Measurements from ENCODE around the gene FNDC5. TPM values are rescaled to one million over a fixed set of nuclear protein-coding genes. Genes with fewer than 3 reads are reported as not detected.
"Not testable (repeated sequence)": the region's sequence is repeated elsewhere in the genome, so short reads cannot be mapped to it uniquely, and the experiment has no call there.

Gene FNDC5
- not detected in 2 replicates for total RNA-seq (2014; rRNA removed; shearing (Covaris generic))

DNA sequence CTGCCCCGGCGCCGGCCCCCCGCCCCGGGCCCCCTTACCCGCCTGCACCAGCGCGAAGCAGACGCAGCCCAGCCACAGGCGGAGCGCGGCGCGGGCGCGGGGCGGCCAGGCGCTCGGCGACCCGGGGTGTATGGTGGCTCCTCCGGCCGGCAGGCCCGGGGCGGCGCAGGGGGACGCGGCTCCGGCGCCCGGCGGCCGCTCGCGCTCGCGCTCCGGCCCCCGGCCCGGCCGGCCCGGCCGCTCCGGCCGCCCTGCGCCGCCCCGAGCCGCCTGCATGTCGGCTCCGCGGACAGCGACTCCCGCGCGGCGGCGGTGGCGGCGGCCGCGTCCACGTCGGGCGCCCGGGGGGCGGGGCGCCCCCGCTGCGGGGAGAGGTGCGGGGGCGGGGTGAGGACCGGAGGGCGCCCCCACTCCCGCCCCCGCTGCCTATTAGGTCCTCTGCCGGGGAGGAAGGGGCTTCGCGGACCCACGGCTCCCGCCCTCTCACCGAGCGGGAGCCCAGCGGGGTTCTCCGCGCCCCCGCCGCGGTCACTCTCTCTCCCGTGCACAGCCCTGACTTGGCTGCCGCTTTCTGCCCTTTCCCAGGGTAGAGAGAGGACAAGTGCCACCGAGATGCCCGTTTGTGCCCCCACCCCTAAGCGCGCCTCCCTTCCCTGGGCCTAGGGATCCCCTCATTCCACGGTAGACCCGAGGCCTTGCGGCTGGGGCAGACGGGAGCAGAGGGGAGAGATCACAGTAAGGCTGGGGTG lies at the start of gene FNDC5:
Gene FNDC5 (minus strand): TSS at position 298 of the 749 bp plus-strand sequence.
- no peak for DNase-seq (ENCODE audit: low spot score)

DNA sequence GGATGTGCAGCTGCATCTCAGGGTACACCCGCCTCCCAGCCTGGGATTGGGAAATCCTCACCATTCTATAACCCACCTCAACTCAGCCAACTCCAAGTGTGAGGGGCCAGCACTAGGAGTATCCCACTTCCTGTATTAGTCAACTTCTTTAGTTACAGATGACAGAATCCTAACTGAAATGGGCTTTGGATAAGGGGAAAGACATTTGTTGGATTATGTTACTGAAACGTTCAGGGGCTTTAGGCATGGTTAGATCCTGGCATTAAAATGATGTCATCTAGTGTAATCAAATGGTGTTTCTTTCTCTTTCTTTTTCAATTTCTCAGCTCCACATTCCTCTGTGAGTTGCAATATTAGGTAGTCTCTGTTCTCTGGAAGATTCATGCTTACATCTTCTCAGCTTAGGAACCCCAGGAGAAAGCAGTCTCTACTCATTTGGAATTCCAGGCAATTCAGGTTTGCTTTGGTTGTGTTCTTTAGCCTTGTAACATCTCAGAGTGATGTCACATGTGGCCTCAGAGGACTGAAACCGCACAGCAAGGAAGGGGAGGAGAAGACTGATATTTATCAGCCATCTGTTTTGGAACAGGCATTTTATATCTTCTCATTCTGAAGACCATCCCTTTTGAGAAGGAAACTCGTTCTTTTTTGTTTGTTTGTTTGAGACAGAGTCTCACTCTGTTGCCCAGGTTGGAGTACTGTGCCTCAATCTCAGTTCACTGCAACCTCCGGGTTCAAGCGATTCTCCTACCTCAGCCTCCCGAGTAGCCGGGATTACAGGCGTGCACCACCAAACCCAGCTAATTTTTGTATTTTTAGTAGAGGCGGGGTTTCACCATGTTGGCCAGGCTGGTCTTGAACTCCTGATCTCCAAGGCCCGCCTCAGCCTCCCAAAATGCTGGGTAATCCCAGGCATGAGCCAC lies 49.4 kb upstream of the FNDC5 start:
- no peak for DNase-seq (ENCODE audit: low spot score)

DNA sequence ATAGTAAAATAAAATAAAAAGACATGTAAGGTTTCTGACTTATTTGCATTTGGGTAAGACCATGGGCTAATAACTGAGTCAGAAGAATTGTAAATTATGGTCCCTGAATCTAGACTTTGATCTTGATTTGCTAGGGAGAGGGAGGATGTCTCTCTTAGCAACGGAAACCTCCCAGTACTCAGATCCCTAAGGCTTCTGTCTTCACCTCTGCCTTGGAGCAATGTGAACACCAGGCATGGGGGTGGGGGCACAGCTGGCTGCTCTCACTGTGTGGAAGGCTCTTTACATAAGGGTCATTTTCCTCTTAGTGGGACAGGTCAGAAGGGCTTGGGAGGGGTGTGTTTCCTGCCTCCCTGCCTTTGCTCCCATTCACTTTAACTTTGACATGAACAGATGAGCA lies 47.5 kb upstream of the FNDC5 start:
- DNase-seq (ENCODE audit: low spot score), result no peak

DNA sequence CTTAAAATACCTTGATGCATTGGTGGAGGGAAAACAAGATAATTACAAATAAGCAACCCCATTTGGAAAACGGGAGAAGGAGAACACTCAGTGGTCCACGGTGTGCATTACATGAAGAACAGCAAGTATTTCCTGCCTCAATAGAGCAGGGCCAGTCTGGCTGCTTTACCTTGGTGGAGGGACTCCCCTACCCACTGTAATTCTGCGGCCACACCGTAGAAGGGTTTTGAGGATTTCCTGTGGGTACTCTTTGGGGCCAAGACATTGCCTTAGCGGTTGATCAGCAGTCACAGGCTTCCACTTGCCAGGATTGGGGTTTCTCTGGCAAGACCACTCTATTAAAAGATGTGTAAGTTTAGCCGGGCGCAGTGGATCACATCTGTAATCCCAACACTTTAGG lies 46.8 kb upstream of the FNDC5 start:
- no peak for DNase-seq (ENCODE audit: low spot score)

DNA sequence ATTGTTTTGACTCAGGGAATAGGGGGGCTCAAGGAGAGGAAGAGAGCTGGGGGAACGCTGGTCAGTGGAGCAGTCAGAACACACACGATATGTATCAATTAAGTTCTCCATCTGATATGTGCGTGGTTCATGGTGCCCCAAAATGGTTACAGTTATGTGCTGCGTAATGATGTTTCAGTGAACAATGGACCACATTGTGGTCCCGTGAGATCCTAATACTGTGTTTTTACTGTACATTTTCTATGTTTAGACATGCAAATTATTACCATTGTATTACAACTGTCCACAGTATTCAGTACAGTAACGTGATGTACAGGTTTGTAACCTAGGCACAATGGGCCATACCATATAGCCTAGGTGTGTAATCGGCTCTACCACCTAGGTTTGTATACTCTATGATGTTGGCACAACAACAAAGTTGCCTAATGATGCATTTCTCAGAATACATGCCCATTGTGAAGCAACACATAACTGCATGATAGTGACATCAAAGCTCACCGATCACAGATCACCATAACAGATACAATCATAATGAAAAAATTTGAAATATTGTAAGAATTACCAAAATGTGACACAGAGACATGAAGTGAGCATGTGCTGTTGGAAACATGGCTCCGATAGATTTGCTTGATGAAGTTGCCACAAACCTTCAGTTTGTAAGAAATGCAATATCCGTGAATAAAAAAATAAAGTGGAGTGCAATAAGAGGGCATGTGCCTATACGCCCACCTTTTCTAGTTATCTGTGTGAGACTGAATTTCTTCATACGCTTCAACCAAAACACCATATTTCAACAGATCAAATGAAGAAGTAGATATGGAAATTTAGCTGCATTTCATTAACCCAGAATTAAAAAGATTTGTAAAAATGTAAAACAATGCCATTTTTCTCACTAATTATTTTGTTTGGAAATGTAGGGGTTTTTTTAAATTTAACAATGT lies 45.3 kb upstream of the FNDC5 start:
- DNase-seq (ENCODE audit: low spot score), result no peak

DNA sequence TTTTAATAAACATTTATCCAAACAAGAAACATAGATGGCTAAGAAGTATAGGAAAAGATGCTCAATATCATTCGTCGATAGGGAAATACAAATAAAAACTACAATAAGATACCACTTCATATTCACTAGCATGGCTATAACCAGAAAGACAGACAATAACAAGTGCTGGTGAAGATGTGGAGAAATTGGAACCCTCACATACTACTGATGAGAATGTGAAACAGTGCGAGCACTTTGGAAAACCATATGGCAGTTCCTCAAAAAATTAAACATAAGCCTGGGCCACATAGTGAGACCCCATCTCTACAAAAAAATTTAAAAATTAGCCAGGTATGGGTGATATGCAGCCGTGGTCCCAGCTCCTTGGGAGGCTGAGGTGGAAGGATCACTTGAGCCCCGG lies 39.6 kb upstream of the FNDC5 start:
- no peak for DNase-seq (ENCODE audit: low spot score)

DNA sequence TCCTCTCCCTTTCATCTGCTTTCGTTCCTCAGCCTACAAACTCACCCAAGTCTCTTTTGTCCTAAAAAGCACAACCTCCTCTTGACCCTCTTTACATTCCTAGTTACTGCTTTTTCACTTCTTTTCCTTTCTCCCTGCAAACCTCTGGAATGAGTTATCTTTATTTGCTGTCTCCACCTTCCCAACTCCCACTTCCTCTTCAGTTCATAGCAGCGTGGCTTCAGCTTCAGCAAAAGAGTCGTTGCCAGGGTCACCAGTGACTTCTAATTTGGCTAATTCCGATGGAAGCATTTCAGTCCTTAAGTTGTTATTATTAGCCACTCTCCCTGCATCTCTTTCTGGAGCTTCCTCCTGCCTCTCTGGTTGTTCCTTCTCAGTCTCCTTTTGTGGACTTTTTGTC lies 36.7 kb upstream of the FNDC5 start:
- DNase-seq (ENCODE audit: low spot score), result peak; percentile 77

DNA sequence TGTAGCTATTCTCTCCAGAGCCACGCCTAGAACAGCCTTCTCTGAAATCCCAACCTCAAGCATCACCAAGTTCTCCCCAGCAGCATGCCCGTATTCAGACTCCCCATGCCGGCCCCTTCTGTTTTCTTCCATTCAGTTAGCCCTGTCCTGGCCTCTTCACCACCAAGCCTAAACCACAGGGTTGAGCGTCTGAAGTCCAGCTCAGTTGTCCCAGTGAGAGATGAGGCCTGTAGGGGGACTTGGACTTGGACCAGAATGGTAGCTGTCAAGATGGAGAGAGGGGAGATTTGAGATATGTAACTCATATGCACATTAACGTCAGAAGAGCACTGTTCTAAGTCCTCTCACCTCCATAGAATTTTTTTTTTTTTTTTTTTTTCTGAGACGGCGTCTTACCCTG lies 35.9 kb upstream of the FNDC5 start:
- DNase-seq (ENCODE audit: low spot score), result no peak

DNA sequence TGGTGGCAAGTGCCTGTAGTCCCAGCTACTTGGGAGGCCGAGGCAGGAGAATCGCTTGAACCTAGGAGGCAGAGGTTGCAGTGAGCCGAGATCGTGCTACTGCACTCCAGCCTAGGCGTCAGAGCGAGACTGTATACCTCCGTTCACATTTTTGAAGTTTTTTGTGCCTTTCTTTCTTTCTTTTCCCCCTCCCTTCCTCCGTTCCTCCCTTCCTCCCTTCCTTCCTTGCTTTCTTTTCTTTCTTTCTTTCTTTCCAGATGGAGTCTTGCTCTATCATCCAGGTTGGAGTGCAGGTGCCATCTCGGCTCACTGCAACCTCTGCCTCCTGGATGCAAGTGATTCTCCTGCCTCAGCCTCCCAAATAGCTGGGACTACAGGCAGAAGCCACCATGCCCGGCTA lies 34.9 kb upstream of the FNDC5 start:
- DNase-seq (ENCODE audit: low spot score), result not testable (repeated sequence)

DNA sequence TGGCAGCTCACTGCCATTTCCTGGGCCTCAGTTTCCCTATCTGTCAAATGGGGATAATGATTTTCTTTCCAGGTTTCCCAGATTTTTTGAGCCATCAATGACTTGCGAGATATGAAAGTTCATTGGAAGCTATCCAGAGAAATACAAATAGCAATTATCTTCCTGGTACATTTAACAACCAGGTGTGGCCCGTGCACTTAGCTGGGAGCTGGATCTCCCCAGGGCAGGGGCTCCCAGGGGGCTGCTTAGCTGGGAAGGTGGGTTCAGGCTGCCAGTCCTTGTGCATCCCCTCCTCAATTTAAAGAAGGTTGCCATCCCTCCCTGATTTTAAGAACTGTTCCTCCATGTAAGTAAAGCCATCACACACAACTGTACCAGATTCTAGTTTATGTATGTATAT lies 34.1 kb upstream of the FNDC5 start:
- DNase-seq (ENCODE audit: low spot score), result no peak

DNA sequence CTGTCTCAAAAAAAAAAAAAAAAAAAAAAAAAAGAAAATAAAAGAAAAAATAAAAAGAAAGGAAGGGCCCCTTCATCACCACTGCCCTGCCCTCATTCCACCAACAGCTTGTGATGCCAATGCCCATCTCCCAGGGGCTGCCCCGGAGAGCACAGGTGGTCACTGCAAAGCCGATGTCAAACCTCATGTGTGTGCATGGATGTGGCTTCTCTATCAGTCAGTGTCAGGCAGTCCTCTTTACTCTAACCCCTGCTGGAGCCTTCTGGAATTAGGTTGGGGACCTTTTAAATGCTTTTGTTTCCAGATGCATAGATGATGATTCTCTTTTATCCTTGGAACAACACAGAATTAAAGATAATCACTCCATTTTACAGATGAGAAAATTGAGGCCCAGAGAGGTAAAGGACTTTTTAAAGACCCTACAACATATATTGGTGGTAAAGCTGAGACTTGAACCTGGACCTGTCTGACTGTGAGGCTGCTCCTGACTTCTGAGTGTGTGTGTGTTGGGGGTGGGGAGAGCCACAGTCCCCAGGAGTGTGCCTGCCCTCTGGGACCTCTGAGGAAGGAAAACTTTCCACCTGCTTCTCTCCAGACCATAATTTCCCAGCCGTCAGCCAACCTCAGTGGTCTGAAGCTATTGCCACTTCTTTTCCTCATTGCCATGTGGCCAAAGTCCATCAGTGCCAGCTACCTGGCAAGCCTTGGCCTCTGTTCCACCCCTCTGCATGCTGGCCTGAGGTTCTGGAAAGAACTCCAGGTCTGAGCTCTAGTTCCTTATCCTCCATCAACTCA lies 33.5 kb upstream of the FNDC5 start:
- peak; percentile 92 for DNase-seq (ENCODE audit: low spot score)

DNA sequence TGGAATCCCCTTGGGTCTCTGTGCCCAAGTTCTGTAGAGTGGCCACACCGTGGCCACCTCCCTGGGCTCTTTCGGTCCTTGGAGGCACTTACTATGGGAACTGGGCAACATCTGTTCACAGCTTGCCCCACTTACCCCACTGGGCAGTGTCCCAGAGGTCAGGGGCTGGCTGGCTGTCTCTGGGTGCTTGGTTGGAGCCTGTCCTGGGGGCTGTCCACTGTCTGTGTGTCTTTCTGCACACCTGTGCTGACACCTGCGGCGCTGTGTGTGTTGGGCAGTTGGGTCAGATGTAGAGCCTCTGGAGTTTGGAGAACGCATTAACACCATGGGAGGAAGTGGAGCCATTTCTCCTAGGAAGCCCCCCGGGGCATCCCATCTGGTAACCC lies 31.8 kb upstream of the FNDC5 start:
- DNase-seq (ENCODE audit: low spot score), result no peak

DNA sequence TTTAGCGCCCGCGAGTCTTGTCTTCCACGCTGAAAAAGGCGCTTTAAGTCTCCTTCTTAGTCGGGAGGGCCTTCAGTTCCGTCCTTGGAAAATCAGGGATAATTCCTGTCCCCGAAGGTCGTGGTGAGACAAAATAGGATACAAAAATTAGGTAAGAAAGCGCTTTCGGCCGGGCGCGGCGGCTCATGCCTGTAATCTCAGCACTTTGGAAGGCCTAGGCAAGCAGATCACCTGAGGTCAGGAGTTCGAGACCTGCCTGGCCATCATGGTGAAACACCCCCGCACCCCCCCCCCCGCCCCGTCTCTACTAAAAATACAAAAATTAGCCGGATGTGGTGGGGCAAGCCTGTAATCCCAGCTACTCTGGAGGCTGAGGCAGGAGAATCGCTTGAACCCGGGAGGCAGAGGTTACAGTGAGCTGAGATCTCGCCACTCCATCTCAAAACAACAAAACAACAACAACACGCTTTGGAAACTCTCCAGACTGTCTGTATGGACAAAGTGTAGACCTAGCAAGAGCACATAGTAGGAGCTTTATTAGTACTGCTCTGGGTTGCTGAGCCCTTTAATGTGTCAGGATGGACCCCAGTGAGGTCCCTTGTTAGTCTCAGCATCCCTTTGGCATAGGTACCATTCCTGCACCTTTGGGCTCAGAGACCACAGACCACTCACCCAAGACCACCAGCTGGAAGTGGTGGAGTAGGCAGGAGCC lies 31.3 kb upstream of the FNDC5 start:
- DNase-seq (ENCODE audit: low spot score), result no peak

DNA sequence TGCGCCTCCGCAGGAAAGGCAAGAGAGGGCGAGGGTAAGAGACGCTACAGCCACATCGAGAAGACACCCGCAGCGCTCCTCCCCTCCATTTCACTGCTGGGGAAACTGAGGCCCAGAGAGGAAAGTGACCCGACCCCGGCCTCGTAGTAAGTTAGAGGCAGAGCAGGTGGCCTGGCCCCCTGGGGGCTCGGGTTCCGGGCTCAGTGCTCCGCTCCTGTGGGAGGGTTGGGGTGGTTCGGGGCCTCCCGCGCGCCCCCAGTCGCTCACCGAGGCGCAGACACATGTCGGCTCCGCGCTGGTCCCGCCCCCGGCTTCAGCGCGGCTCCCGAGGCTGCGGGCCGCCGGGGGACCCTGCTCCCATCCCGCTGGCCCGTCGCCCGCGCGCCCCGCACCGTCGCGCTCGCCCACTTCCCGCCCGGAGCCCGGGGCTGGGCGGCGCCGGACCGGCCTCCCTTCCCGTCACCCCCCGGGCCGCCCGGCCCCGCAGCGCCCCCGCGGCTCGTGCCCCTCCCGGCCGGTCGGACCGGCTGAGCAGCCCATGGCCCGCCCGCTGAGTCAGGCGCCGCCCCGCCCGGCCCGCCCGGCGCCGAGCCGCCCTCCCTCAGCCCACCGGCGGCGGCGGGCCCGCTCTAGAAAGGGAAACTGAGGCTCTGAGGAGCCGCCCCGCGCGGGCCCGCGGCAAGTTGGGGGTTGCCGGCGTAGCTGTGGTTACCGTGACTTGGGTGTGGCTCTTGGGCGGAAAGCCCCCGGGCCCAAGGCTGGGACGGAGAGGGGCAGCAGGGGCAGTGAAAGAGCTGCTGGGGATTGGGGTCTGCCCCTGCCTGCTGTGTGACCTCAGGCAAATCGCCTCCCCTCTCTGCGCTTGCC lies 30.5 kb upstream of the FNDC5 start, which contains the start of gene TMEM54:
Gene TMEM54 (minus strand): TSS at position 434 of the 867 bp plus-strand sequence. CDS start 151 bp downstream, at position 283.
- DNase-seq (ENCODE audit: low spot score), result peak; percentile 78

DNA sequence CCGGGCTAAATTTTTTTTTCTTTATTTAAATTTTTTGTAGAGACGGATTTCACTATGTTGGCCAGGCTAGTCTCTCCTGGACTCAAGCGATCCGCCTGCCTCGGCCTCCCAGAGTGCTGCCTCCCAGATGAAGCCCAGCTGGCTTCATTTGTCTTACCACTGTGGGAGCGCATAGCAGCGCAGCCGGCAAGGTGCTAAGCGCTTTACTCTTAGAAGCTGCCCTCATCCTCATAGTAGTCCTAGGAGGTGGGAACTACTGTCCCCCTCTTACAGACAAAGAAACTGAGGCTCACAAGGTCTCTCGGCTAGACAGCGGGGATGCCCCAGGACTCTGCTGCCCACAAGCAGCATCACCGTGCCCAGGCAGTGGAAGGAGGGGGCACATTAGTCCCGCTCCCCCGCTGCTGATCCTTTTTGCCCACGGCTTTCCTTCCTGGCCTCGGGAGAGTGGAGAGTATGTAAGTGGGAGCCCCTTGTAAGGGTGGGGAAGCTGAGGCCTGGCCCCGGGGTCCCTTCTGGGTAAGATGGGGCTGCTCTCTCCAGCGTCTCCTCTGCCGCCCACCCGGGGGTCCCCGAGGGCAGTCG lies 29.8 kb upstream of the FNDC5 start:
- DNase-seq (ENCODE audit: low spot score), result peak; percentile 64

DNA sequence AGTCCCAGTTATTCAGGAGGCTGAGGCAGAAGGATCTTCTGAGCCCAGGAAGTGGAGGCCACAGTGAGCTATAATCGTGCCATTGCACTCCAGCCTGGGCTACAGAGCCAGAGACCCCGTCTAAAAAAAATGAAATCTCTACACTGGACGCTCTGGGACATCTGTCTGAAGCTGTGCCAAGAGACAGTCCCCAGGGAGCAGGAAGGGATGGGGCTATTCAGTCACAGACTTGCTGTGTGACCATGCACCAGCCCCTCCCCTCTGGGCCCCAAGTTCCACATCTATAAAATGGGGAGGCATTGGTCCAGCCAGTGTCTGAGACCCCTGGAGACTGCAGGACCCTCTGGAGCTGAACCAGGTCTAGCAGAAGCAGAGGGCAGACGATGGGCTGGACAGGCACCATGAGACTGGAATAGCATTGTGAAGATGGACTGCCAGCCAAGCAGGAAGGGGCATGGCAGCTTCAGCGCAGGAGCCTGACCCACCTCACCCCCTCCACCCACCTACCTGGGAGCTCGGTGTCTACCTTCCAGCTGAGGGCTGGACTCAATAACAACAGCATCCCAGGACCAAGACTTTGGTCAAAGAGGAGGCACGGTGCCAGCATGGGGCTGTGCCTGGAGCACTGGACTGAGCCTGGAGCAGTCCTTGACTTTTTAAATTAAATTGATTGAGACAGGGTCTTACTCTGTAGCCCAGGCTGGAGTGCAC lies 29.0 kb upstream of the FNDC5 start:
- no peak for DNase-seq (ENCODE audit: low spot score)

DNA sequence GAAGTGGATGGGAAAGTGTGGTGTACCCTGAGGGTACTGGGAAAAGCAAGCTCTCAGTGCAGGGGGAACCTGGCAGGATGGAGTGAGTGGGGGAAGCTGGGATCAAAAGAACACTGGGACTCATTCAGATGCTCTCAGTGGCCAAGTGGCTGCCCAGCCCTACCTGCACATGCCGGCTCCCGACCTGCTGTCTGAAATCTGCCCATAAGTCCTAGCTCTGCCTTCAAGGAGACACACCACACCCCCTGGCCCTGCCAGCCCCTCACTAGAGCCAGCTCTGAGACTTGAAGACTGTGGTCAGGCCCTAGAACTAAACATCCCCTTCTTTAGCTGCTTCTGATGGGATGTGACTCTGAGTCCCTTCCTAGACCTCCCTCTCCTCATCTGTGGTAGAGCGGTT lies 28.2 kb upstream of the FNDC5 start:
- no peak for DNase-seq (ENCODE audit: low spot score)

DNA sequence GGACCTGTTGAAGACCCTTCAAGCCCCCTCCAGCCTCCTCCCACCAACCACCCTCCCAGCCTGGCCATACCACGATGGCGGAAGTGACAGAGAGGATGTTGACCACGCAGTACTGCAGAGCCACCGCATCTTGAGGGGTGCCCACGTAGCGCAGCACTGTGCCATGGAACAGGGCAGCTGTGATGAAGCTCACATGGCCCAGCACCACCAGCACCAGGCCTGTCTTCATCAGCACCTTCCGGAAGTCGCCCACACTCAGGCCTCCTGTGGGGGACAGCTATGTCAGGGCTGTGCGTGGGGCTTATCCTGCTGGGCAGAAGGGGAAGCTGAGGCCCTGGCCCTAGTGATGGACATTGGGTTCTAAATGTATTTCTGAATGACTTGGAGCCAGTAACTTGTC lies 27.3 kb upstream of the FNDC5 start:
- no peak for DNase-seq (ENCODE audit: low spot score)
